GM19099 (cell line): Measurements from ENCODE around the gene REPS1.

Experiments
- POLR2A ChIP-seq: IDR thresholded peaks from 3 replicates; pipeline ENCODE4 v1.6.1; 2011; ENCODE audit warnings: low read depth; ENCODE audit not compliant: insufficient read length; ENCODE audit errors: extremely low read depth

REPS1 gene

DNA sequence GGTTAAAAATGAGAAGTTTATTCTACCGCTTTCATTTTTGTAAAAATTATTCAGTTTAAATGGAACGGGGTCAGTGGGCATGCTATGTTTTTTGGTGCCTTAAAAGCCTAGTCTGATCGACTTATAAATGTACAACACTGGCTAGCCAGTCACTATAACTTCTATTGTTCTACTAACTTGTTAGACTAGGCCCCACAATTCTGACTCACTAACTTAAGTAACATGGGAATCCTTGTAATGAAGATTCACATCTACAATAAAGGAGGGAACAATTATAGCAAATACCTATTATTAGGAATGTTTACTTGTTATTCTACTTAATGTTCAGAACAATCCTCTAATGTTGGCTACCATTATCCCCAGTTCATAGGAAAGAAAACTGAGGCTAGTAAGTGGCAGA is 28.5 kb downstream of the REPS1 start:
- no peak for TF ChIP-seq POLR2A

DNA sequence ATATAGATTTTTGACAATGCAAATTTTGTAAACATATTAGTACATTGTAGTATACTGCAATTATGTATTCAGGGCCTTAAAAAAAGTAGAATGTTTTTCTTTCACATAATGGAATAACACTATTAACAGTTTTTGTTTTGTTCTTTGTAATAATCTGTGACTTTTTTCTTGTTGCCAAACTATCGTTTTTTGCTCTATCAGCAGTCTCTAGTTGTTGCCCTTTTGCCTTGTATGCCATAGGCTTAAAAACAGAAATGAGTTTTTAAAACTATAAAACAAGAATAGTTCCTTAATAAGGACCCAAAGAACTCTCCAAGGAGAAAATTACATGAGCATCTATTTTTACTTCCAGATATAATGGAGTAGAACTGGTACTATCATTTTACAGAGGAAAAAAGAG is 29.5 kb downstream of the REPS1 start:
- TF ChIP-seq POLR2A = no peak

DNA sequence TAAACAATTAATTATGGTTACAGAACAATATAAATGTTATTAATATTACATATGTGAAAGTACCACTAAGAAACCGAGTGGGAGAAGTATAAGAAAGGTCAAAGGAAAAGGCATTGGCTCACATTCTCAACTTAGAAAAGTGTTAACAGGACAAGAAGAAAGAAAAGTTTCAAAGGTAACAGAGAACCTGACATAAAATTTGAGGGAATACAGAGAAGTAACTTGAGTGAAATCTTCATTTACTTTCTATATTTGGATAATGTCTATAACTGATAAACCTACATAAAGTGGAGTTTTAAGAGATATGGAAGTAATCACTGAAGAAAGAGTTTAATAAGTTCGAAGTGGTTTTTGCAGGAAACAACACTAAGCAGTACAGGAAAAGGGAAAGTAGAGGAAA is 30.1 kb downstream of the REPS1 start:
- TF ChIP-seq POLR2A = no peak

DNA sequence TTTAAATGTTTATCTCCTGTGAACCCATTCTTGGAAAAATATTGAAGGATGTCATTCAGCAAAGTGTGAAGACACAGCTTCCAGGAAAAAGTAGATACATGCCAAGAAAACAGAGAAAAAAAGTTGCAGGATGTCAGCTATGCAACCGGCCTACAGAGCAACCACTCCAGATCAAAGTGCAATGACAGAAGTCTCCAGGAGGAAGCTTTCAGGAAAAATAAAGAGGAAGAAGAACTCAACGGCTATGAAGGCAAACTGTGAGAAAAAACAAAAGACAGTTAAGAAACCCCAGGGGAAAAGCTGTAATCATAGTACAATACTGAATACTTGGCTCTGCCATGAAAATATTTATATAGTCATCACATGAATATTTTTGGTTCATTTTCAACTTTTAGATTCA is 30.6 kb downstream of the REPS1 start:
- no peak for TF ChIP-seq POLR2A

DNA sequence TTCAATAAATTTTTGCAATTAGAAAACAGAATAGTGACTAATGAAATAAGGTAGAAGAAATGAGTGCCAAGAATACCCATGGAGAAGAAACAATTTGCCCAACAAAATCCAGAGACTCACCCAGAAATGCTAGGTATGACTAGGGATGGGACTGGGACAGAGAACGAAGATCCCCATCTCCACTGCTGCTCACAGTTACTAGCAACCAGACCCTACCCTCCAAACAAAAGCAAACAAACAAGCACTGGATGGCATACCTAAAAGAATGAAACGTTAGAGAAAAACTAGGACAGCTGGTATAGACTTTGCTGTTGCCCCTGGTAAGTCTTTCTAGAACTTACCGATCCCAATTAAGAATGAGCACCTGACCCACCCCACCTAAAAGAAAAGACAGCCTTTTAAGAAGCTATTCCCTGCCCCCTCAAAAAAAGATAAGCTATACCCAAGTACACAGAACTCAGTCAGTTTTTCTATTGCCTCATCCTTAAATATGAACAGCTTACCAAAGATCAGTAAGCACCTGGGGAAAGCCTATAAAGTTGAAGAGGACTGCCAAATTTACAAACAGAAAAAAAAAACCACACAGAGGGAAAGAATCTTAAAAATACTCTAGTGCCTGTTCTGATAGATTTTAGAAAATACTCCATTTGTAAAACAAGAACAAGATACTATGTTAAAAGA is 31.7 kb downstream of the REPS1 start:
- TF ChIP-seq POLR2A = no peak

DNA sequence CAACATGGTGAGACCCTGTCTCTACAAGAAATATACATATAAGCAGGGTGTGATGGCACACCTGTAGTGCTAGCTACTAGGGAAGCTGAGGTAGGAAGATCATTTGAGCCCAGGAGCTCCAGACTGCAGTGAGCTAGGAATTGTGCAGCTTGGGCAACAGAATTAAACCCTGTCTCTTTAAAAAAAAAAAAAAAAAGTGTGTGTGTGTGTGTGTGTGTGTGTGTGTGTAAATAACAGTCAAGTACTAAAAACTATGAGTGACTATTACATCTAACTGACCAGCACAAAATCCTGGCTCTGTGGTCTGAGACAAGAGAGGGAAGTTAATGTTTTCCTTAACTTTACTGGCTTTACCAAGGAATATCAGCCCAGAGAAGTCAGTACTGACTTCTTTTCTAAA is 32.8 kb downstream of the REPS1 start:
- no peak for TF ChIP-seq POLR2A

- no peak for TF ChIP-seq POLR2A
Measured at GRCh38 chr6:138953451-138953850, 34.6 kb downstream of the REPS1 start.

- no peak for TF ChIP-seq POLR2A
Measured at GRCh38 chr6:138948546-138949179, 39.4 kb downstream of the REPS1 start.

- TF ChIP-seq POLR2A = no peak
Measured at GRCh38 chr6:138948004-138948403, 40.0 kb downstream of the REPS1 start.

DNA sequence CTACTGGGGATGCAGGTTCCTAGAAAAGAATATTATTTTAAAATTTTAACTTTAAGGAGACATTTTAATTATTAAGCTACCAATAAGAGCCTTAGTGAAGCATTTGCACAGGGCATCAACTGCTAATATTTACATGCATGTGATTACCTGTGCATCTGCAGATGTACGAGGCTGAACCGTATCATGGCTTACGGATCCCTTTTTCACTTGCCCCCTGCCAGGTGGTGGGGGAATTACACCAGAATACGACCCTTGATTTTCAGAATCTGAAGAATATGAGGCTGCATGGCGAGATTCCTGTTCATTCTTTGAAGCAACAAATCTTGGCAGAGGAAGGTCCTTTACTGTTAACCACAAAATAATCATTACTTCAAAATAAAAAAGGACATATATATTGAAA is 42.7 kb downstream of the REPS1 start:
- TF ChIP-seq POLR2A = no peak

- no peak for TF ChIP-seq POLR2A
Measured at GRCh38 chr6:138944412-138944811, 43.6 kb downstream of the REPS1 start.

- TF ChIP-seq POLR2A = no peak
Measured at GRCh38 chr6:138943089-138943625, 44.9 kb downstream of the REPS1 start.

GRCh38 chr6:138931660-138932059 is 56.4 kb downstream of the REPS1 start:
- no peak for TF ChIP-seq POLR2A

GRCh38 chr6:138926579-138926978 is 61.5 kb downstream of the REPS1 start:
- TF ChIP-seq POLR2A = no peak

GRCh38 chr6:138925806-138926205 is 62.2 kb downstream of the REPS1 start:
- TF ChIP-seq POLR2A = no peak

- TF ChIP-seq POLR2A = no peak
Measured at GRCh38 chr6:138923561-138923960, 64.5 kb downstream of the REPS1 start.
